Pulmonary artery endothelial cell (primary cell): ENCODE data around the gene ANK3. TPM values are rescaled to one million over a fixed set of nuclear protein-coding genes. Genes with fewer than 3 reads are reported as not detected.
"Not testable (repeated sequence)": the region's sequence is repeated elsewhere in the genome, so short reads cannot be mapped to it uniquely, and the experiment has no call there.

Experiments used
- DNase-seq: peaks from one replicate; pipeline ENCODE4 v3.0.0-alpha.2; 2011; ENCODE audit warnings: low read depth, low spot score
- total RNA-seq: library from RNA; depleted of rRNA; stranded (reverse); fragments of >200 nt; gene quantifications from 2 replicates; pipeline ENCODE4 v1.2.3, GENCODE V29; 2014

ANK3 gene
- total RNA-seq, 1 donor from 2014 or later = 12.4 TPM

DNA sequence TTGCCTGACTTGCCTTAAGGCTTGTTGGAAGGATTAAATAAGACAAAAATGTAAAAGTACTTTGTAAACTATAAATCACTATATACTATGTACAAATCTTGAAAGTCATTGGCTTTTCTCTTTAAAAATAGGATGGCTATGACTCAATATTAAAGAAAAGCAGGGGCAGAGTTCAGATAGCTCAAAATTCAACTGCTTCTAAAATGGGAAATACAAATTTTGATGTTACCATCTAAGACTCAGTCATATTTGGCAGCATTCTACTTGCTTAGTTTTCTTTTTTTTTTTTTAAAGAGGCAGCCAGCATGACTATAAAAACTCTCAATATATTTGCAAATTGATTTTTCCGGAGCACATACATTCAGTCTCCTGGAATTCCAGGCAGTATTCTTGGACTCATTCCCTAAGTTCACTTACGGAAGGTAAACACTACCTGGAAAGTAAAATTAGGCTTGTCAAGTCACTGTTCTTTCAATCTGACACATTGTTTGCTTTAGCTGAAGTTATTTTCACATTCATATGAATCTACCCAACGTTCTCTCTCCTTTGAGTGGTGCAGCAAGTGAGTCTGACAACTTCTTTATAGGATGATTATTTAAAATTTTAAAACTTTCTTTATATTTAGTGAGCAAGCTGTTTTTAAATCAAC is 349.5 kb downstream of the ANK3 start:
- no peak for DNase-seq

DNA sequence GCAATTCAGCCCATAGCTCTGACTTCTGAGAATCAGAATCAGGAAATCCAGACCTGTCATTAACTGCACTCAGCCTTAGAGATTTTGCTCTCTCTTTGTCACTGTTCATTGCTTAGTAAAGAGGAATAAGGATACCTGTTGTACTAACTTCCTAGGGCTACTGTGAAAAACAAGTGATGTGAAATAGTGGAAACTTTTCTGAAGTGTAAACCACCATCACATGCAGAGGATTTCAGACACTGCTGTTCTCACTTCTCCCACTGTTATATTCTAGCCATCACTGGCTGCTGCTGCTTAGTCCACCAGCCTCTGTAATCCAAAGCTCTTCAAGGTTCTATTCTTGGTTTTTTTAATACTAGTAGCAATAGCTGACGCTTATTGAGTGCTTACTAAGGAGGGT is 353.7 kb downstream of the ANK3 start:
- DNase-seq = no peak

DNA sequence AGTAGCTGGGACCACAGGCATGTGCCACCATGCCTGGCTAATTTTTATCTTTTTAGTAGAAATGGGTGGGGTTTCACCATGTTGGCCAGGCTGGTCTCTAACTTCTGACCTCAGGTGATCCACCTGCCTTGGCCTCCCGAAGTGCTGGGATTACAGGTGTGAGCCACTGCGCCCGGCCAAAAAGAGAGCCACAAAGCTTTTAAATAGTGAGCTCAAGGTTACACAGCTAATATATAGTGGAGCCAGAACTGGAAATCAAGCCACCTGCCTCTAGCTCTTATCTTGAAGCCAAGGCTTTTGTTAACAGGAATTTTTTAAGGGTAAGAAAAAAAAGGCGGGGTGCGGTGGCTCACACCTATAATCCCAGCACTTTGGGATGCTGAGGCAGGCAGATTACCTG is 354.3 kb downstream of the ANK3 start:
- not testable (repeated sequence) for DNase-seq

DNA sequence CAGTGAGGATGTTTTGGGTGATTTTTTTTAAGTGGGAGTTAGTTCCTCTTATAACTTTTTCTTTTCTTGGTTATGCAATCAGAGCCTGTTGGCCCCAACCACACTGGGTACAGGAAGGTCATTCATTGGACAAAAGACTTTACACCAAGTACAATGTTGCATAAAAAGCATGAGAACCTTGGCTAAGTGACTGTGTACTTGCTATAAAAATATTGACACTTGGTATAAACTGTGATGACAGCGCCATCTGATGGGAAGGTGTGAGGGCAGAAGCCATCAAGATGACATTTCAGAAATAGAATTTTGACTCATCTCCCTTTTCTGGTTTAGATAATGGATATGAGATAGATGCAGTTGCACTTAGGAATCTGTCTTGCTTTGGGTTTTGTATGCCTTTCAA is 357.0 kb downstream of the ANK3 start:
- DNase-seq = no peak

DNA sequence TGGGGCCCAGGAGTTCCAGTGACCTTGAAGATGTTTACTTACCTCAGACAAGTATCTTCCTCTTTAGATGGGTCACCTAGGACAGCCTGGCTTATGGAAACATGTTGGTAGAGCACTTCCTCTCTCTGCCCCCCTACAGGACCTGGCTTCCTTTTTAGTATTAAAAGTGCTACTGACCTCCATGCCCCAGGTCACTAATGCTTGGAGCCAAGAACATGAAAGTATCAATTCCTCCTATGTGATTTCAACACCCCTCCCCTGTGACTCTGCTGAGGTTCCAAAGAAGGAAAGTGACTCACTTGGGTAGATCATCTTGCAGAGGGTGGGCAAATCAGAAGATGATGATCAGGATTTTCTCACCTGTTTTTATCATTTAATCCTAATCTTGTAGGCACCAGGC is 358.0 kb downstream of the ANK3 start:
- no peak for DNase-seq

DNA sequence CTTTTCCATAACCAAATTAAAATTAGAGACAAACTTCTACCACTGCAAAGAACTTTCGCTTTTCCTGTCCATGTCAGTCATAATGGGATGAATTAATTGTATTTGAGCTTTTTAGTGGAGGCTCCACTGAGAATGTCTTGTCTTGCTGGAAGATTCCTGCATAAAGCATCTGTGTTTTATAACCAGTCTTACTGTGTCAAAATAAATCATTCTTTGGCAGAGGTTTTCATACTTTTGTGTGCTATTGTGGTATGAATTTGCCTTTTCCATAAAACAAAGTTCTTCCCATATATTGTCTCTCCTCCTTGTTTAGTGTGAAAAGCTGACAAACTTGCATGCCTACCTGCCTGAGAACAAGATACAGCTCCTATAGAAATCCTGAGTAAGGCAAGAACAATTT is 358.5 kb downstream of the ANK3 start:
- DNase-seq = no peak

DNA sequence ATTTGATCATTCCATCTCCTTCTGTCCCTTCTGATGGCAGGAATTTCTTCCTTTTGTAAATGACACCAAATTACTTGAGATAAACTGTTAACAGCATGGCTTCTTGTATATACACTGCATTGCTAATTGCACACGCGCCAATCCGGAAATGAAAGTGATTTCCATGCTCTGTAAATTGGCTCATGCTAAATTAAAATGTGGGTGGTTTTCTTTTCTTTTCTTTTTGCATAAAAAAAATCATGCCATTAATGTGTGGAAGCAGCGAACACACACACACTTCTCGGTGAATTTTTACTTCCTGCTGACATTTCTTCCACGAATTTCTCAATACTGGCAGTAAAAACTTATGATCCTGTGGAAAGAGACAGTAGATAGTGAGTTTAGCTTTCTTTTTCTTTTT is 360.2 kb downstream of the ANK3 start:
- no peak for DNase-seq

DNA sequence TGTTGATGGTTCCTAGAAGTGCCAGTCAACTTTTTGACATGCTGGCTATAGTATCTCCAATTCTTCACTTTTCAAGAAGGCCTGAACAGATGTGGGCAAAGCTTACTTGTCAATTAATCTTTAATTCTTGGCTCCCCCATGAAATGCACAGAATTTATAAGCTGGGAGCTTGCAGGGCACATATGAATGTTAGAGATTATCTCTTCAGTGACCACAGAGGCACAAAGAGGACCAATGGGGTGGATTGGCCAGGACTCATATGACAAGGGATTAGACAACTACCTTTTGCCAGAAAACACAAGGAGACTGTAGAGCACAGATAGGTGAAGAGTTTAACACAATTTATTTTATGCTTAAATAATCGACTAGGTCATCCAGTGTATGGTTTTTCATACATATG is 361.6 kb downstream of the ANK3 start:
- no peak for DNase-seq

DNA sequence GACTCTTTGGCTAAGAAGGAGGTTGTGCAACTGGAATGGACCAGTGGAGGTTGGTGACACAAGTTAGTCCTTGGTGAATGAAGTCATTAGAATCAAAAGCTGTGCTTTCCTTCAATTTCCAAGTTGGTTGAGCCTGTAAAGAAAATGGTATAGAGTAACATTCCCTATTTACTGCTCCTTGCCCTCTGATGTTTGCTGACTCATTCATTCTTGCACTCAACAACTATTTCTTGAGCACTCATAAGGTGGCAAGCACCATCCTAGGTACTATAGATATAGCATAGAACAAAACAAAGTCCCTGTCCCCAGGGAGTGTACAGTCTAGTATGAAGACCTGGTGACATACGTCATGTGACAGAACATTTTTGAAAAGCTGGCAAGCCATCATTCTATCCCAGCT is 364.4 kb downstream of the ANK3 start:
- DNase-seq = no peak

DNA sequence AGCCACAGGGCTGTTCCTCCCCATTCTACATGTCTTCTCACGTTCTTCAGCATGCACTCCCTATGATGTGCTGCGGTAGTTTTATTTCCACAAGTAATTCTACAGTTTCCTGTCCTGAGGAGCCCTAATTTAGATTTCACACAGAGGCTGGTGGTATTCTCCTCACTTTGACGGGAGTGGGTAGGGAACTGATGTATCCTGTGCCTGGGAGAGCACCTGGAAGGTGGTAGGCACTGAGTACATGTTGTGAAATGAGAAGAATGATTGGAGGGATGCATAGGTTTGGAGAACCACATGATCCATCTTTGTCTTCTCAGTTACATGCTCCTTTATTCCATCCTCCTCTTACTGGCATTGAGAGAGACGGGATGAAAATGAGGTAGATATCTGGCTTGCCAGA is 365.2 kb downstream of the ANK3 start:
- no peak for DNase-seq

DNA sequence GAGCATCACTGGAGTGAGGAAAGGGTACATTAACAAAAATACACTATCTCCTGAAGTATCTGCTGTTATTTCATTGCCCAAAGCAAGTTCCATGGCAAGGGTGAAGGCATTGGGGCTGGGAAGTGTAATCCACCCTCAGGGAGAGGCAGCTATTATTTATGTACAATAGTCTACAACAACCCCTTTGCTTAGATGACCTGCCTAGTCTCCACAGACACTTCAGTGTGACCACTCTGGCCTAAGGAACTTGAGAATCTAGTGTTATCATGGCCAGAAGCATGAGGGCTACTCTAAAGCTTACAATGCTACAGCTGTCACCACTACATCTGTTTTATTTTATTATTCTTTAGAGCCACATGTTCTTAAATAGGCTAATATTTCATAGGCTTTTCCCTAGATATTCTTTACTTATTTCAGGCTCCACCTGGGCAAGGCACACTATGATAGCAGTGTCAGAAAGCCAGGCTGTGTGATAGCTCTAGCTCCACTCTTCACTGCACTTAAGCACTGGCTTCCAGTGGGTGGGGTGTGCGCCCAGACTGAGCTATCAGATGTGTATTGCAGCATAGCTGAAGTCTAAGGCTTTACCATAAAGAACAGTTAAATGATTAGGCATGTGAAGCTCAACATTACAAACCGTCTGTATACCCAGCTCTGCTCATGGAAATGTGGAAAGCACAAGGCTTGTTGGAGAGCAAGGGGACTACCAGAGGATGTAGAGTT is 366.4 kb downstream of the ANK3 start:
- DNase-seq = no peak

DNA sequence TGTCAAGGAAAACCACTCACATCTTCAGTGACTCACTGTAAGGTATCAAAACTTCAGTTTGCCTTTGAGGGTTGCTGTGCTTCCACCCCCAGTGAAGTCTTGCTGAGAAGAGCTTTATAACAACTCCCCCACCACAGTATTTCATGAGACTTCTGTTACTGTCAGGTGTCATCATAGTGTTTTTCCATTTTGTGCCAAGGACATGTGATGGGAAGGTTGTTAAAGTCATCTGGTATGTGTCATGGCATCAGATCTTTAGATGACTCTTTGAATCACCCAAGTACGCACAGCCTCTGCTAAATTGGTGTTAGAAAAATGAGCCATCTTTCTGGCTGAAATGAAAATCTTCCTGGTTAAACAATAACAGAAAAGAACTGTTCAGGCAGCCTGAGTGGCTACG is 368.3 kb downstream of the ANK3 start:
- DNase-seq = no peak

DNA sequence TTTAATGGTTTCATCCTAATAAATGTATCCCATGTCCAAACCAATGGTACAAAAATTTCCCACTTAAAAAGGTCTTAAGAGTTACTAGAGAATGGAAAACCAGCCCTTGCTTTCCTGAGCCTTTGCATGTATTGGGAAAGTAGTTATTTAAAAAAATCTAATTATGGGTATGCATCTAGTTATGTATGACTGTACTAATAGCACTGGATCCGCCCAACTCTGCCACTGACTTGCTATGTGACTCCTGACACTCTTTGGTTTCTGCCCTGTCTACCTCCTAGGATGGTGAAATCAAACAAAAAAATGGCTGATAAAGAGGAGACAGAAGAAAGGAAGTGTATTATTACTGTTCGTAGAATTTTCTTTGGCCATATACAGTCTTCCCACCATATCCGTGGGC is 372.9 kb downstream of the ANK3 start:
- no peak for DNase-seq

DNA sequence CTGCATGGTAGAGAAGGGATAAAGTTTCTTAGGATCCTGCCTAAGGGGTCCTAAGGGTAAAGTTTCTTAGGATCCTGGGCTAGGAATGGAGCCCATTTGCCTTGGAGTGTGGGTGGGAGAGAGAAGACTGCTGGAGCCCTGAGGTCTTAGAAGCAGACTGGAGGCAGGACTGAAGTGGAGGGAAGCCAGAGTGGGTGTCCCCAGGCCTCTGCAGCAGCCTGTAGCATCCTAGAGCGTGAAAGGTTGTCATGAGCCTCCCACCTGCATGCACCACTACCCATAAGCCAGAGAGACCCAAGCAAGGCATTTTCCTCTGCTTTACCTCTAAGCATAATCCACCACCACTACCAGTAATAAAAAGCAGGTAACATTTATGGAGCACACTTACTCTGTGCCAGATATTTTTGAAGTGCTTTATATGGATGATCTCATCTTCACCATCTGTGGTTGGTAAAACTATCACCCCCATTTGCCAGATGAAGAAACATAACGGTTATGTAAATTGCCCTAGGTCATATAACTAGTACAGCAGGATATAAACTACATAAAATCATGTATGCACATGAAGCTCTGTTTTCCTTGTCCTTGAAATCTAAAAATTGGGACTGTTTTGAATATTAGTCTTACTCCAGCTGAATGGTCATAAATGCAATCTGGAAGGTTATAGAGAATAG is 379.8 kb downstream of the ANK3 start:
- no peak for DNase-seq

DNA sequence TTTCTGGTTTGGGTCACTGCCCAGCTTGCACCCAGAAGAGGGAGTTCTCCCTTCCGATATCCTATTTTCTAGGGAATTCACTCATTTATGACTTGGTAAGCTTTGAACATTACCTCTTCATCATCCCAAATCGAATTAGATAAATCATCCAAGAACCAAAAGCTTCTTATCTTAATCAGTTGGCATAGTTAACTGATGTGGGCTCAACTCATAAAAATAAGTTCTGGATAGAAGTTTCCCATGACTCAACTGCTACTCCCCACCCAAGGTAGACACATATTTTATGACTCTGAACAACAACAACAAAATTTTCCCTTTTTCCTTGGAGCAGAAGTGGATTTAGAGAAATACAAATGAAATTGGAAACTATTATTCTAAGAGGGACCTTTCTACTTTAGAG is 380.4 kb downstream of the ANK3 start:
- no peak for DNase-seq

DNA sequence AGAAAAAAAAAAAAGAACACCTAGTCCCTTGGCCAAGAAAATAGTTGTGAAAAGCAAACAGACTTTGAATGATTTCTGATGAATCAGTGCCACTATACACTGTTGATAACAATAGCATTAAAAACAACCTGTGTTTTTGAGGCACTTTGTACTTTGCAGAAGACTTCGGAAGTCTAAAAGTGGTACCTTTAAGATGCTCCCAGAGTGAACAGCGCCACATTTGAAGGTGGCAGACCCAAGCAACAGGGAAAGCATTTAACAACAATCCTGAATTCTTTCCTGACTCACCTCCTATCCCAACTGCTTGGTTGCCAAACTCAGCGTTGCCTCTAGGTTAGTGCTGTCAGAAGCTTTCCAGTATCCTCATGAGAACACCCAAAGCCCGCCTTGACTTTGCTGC is 380.9 kb downstream of the ANK3 start:
- no peak for DNase-seq

DNA sequence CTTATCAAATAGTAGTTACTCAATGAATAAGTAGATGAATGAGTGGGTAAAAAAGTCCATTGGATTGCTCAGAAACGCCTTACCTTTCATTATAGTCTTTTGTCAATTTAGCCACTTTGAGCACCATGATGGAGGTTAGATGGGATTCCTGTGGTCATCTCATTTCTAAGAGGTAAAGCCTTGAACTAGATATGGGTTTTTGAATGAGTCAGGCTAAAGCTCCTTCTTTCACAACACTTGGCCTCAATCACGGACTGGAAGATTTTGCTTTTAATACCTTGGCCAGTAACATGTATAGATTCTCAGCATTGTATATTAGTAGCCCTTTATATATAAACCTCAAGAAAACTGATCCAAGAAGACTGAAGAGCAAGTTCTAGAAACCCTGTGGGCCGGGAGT is 383.6 kb downstream of the ANK3 start:
- no peak for DNase-seq

DNA sequence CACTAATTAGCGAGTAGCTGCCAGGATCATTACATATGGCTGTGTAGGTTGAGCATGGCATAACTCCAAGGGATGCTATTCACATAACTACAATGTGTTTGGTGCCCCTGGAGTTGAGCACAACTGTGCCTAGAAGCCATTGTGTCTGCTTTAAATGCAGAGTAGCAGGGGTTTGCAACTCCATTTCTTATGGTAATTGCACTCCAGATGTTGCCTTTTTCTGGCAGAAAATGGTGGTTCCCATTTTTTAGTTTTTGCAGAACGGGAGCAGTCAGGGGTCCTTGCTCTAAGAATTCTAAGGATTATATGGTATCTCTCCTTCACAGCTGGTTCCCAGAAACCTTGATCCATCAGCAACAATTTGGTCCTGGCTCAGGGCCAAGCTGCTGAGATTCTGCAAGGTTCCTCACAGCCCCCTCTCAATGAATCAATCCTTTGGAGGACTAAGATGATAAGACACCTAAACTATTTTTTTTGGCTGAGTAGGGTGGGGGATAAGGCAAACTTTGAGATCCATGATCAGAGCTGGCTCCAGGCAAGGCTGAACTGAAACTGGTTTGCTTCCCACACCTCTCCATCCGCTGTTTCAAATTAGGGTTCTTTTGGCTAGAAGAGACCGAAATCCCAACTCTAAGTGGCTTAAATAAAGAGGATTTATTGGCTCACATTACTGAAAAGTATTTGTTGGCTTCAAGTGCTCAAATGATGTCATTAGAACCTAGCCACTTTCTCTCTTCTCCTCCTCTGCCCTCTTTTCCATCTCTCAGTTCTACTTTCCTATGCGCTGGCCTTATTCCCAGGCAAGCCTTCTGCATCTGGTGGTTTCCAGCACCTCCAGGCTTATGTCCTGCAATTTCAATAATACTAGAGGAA is 385.8 kb downstream of the ANK3 start:
- DNase-seq = no peak

DNA sequence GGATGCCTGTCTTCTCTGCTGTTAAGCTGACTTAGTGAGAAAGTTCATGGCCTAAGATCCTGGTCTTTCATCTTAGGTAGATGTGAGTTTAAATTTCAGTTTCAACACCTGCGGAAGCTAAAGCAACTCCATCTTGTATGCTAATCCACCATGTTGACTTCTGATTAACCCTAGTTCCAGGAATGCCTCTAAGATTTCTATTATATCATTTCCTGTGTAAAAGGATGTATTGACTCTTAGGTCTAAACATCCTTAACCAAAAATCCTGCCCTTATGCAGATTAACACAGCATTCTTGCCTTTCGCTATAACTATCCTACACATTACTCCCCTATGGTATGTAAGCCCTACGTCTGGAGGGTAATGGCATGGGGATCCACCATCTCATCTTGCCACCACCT is 388.9 kb downstream of the ANK3 start:
- no peak for DNase-seq

DNA sequence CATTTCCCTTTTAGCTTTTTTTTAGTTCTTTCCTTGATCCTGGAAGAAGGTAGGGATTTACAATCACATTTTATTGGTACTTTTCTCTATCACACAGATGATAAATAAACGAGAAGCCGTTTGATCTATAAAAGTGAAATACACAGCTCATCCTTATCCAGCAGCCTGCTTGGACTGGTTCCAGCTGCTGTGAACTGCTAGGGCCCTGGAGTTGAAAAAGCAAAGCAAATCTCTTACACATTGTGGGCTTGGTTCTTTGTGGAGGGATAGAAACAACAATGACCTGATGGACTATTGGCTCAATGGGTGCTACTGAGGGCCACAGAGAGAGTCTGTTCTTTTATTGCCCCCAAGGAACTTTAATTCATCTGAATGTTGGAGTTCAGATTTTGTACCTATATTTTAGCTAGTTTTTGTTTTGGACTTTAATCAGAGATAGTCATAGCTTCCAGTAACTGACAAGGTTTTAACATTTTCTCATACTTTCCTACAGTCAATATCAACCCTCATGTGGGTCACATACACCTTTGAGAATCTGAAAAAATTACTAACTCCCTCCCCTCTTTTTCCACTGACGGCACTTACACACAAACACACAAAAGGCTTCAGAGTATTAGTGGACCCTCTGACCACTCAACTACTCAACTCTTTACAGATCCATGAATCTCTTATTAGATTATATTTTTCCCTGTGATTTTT is 391.7 kb downstream of the ANK3 start:
- DNase-seq = no peak

DNA sequence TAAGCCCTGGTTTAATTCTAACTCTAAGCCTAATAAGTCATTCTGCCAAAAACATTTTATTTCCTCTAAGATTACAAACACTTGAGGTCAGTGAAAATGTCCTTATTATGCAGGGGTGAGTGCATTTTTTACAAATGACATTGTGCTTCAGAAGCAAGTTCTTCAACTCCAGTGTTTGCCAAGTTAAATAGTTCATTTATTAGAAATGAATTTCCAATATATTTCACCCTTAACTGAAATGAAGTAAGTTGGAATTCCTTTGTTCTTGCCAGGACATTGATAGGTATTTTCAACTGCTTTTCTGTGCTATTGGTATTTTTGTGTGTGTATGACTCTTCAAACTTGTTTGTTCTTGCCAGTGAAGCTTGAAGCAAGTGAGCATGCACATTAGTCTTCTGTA is 393.8 kb downstream of the ANK3 start:
- no peak for DNase-seq
